NCI-H748 treated with DMSO at 0.1 percent for 48 hours (cell line): ENCODE measurements around the gene NDRG4.

Experiments
- DNase-seq: peaks from one replicate; lab custom pipeline; 2025; lab: John Stamatoyannopoulos, UW

The NDRG4 gene

GRCh38 chr16:58541711-58542110, 41.8 kb downstream of the NDRG4 start:
- no peak for DNase-seq

GRCh38 chr16:58542291-58542690, 42.3 kb downstream of the NDRG4 start:
- DNase-seq: no peak

GRCh38 chr16:58543685-58544084, 43.7 kb downstream of the NDRG4 start:
- no peak for DNase-seq

- no peak for DNase-seq
These were observed 48.4 kb downstream of the NDRG4 start for GRCh38 chr16:58548378-58548777.

GRCh38 chr16:58551496-58551895, 51.6 kb downstream of the NDRG4 start:
- no peak for DNase-seq

GRCh38 chr16:58556678-58557077, 56.7 kb downstream of the NDRG4 start:
- no peak for DNase-seq
